ENCODE measurements around the gene SIK3. TPM values are rescaled to one million over a fixed set of nuclear protein-coding genes. Genes with fewer than 3 reads are reported as not detected.

Gene SIK3
- total RNA-seq, 1 experiment from 2014 or later: 34.4 TPM

GRCh38 chr11:117064275-117064674 lies 34.0 kb downstream of the SIK3 start (continued):
- TF ChIP-seq PRDM15 (CRISPR knock-in tag; IDR thresholded peaks at IDR 0.05) (no peak), CTCF (IDR thresholded peaks at IDR 0.05) (no peak), FOXK1 (CRISPR knock-in tag; IDR thresholded peaks at IDR 0.05) (no peak), RELA (CRISPR knock-in tag; IDR thresholded peaks at IDR 0.05; ENCODE audit: borderline replicate concordance) (no peak), ZNF281 (CRISPR knock-in tag; IDR thresholded peaks at IDR 0.05) (no peak), ZNF671 (CRISPR knock-in tag; IDR thresholded peaks at IDR 0.05) (no peak), FOXP1 (CRISPR knock-in tag; IDR thresholded peaks at IDR 0.05; ENCODE audit: borderline replicate concordance) (no peak), ZNF232 (CRISPR knock-in tag; IDR thresholded peaks at IDR 0.05) (no peak), E2F1 (CRISPR knock-in tag; IDR thresholded peaks at IDR 0.05) (no peak)

GRCh38 chr11:117062498-117062897 lies 35.7 kb downstream of the SIK3 start:
- H3K9me3 Mint-ChIP-seq: no peaks in the 10 kb centered on the region
- no peak for TF ChIP-seq ZNF416 (CRISPR knock-in tag; IDR thresholded peaks at IDR 0.05)
- no peak for TF ChIP-seq ZNF423 (CRISPR knock-in tag; IDR thresholded peaks at IDR 0.05)
- TF ChIP-seq ATF1 (CRISPR knock-in tag; IDR thresholded peaks at IDR 0.05): no peak
- no peak for TF ChIP-seq SMAD4 (CRISPR knock-in tag; IDR thresholded peaks at IDR 0.05)
- no peak for TF ChIP-seq ZNF396 (CRISPR knock-in tag; IDR thresholded peaks at IDR 0.05; ENCODE audit: borderline replicate concordance)
- no peak for TF ChIP-seq SMAD3 (CRISPR knock-in tag; IDR thresholded peaks at IDR 0.05; ENCODE audit: borderline replicate concordance)
- no peak for TF ChIP-seq MYBL2 (CRISPR knock-in tag; IDR thresholded peaks at IDR 0.05)
- no peak for TF ChIP-seq FOXK1 (CRISPR knock-in tag; IDR thresholded peaks at IDR 0.05)
- TF ChIP-seq NR3C1 (CRISPR knock-in tag; conservative IDR thresholded peaks at IDR 0.05; ENCODE audit: low read depth): no peak
- TF ChIP-seq RORB (CRISPR knock-in tag; IDR thresholded peaks at IDR 0.05): no peak
- no peak for TF ChIP-seq FOXJ3 (CRISPR knock-in tag; IDR thresholded peaks at IDR 0.05; ENCODE audit: borderline replicate concordance)
- TF ChIP-seq ZSCAN18 (CRISPR knock-in tag; IDR thresholded peaks at IDR 0.05): no peak
- no peak for TF ChIP-seq ZNF425 (CRISPR knock-in tag; conservative IDR thresholded peaks at IDR 0.05)
- TF ChIP-seq TCF7 (CRISPR knock-in tag; IDR thresholded peaks at IDR 0.05; ENCODE audit: low read depth): no peak

More at GRCh38 chr11:117062498-117062897, 35.7 kb downstream of the SIK3 start:
- no peak overlapping the region for H3K27ac Mint-ChIP-seq
- H3K4me1 Mint-ChIP-seq: peaks cover 25% of the 10 kb centered on the region
- CTCF ChIA-PET: no interaction called here
- no peak for ATAC-seq
- no peaks in the 10 kb centered on the region for H3K36me3 Mint-ChIP-seq
- no peak overlapping the region for H3K4me3 Mint-ChIP-seq
- POLR2A ChIA-PET: no interaction called here
- no peaks in the 10 kb centered on the region for H3K27me3 Mint-ChIP-seq (ENCODE audit: low read depth)
- DNase-seq (ENCODE audit: low spot score): no peak

All from WTC11 (cell line).